ENCODE measurements around the gene CIRBP. TPM values are rescaled to one million over a fixed set of nuclear protein-coding genes. Genes with fewer than 3 reads are reported as not detected.

The CIRBP gene
- total RNA-seq, 1 donor from 2014 or later = 192 TPM

DNA sequence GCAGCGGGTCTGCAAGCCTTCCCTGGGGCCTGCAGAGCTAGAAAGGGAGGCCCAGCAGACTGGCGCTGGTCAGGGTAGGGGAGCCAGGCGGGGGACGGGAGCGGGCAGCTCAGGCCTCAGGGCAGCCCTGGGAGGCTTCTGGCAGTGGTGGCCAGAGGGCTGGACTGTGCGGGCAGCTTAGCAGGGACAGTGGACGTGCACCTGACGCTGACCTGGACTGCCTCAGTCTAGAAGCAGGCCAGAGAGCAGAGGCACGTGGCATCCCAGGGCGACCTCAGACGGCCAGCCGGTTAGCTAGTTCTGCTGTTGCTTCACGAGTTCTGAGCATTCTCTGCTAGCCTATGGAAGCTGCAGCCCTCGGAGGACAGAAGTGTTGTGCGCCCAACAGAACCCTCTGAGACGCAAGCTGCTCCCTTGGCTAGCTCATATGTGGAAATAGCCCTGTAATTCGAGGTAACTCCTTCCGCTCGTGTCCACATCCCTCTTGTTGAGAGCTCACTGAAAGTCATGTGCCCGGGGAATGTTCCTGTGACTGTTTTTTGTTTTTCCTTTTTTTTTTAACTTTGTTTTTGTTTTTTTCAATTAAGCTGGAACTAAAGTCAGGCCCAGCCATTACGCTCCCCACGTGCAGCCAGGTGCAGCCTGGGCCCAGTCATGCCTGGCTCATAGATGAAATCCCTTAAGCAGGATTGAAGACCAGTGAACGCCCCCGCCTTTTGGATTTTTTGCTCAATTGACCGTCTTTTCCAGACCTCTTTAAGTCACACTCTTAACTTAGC lies 4.3 kb downstream of the CIRBP start:
- Histone ChIP-seq H3K27ac (peak overlapping the region; percentile 98), H3K36me3 (peaks cover 0 to 58% of the 10 kb centered on the region in 2 donors), H3K27me3 (no peaks in the 10 kb centered on the region), H3K9me3 (no peaks in the 10 kb centered on the region), H3K4me1 (peaks cover 69% of the 10 kb centered on the region), H3K4me3 (no peak overlapping the region)
- TF ChIP-seq POLR2A (IDR thresholded peaks at IDR 0.05) (no peak), POLR2AphosphoS5 (IDR thresholded peaks at IDR 0.05; ENCODE audit: insufficient read depth in 1 of 2, low read depth in 1 of 2) (no peak), CTCF (IDR thresholded peaks at IDR 0.05) (no peak)
- DNase-seq (ENCODE audit: extremely low spot score in 2 of 2) = no peak
- intact Hi-C loops (cut with DNase I) = loop anchor here (10.0 kb wide), 2 partner anchors 111 to 171 kb away; partner anchors contain the start of gene NDUFS7

DNA sequence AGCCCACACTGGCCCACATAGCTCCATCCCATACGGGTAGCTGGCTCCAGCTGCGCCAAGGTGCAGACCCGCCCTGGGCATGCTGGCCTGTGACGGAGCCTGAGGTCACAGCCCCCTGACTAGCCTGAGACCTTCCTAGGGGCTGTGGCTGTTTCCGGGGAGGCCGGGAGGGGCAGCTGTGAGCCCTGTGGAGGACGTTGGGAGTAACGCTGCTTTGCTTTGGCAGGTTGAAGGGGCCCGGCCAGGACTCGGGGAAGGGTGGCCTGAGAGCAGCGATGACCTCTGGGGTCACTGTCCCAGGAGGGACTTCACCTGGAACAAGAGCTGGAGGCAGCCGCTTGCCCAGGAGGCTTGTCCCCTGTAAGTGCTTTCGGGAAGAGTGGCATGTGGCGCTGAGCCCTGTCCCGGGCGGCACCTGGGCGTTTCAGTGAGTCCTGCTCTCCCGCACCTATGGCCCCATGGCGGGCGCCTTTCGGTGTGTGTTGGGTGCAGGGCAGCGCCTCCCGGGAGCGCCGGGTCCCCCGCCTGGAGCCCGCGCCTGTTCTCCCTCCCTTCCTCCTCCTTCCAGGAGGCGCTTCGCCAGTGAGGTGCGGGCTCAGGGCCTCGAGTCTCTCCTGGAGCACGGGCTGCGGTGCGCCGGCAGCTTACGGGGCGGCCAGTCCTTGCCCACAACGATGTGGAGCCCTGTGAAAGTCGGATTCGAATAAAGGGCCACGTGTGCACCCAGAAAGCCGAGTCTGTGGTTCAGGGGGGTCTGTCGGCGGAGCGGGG lies 5.1 kb downstream of the CIRBP start:
- Histone ChIP-seq H3K27ac (peak overlapping the region; percentile 98), H3K27me3 (no peaks in the 10 kb centered on the region), H3K4me3 (peak overlapping the region; percentile 76 to 87), H3K36me3 (peaks cover 0 to 66% of the 10 kb centered on the region in 2 donors), H3K9me3 (no peaks in the 10 kb centered on the region), H3K4me1 (peaks cover 65% of the 10 kb centered on the region)
- no peak for TF ChIP-seq POLR2A (IDR thresholded peaks at IDR 0.05)
- TF ChIP-seq POLR2AphosphoS5 (IDR thresholded peaks at IDR 0.05; ENCODE audit: insufficient read depth in 1 of 2, low read depth in 1 of 2) = no peak
- TF ChIP-seq CTCF (IDR thresholded peaks at IDR 0.05) = no peak
- DNase-seq (ENCODE audit: extremely low spot score in 2 of 2) = peak in 1 of 2 donors; percentile 89
- intact Hi-C loops (cut with DNase I) = loop anchor here (10.0 kb wide), 2 partner anchors 111 to 171 kb away; partner anchors contain the start of gene NDUFS7

- H3K4me1 ChIP-seq = peaks cover 64% of the 10 kb centered on the region
- H3K27ac ChIP-seq = peak overlapping the region; percentile 98
- TF ChIP-seq POLR2AphosphoS5 (IDR thresholded peaks at IDR 0.05; ENCODE audit: insufficient read depth in 1 of 2, low read depth in 1 of 2) = no peak
- no peak for TF ChIP-seq CTCF (IDR thresholded peaks at IDR 0.05)
- no peak for TF ChIP-seq POLR2A (IDR thresholded peaks at IDR 0.05)
- H3K9me3 ChIP-seq = no peaks in the 10 kb centered on the region
- H3K36me3 ChIP-seq = peaks cover 0 to 68% of the 10 kb centered on the region in 2 donors
- H3K27me3 ChIP-seq = no peaks in the 10 kb centered on the region
- no peak for DNase-seq (ENCODE audit: extremely low spot score in 2 of 2)
- H3K4me3 ChIP-seq = peak overlapping the region; percentile 76 to 87
- intact Hi-C loops (cut with DNase I) = loop anchor here (10.0 kb wide), 2 partner anchors 110 to 170 kb away; partner anchors contain the start of gene NDUFS7
Measured at GRCh38 chr19:1274852-1275259, 5.7 kb downstream of the CIRBP start.

- peak in 1 of 2 donors; percentile 95 for DNase-seq (ENCODE audit: extremely low spot score in 2 of 2)
- intact Hi-C loops (cut with DNase I) = loop anchor here (10.0 kb wide), 2 partner anchors 109 to 169 kb away; partner anchors contain the start of gene NDUFS7
- peaks cover 58% of the 10 kb centered on the region for H3K4me1 ChIP-seq
- peak within 1 kb of the TSS; percentile 76 to 87 for H3K4me3 ChIP-seq
- H3K36me3 ChIP-seq = peaks cover 0 to 65% of the 10 kb centered on the region in 2 donors
- TF ChIP-seq CTCF (IDR thresholded peaks at IDR 0.05) (no peak), POLR2A (IDR thresholded peaks at IDR 0.05) (peak in 1 of 2 donors; percentile 33), POLR2AphosphoS5 (IDR thresholded peaks at IDR 0.05; ENCODE audit: insufficient read depth in 1 of 2, low read depth in 1 of 2) (peak; percentile 66 to 78)
- H3K9me3 ChIP-seq = no peaks in the 10 kb centered on the region
- no peaks in the 10 kb centered on the region for H3K27me3 ChIP-seq
- peak within 1 kb of the TSS; percentile 98 for H3K27ac ChIP-seq
Measured at GRCh38 chr19:1275260-1275975, 6.3 kb downstream of the CIRBP start, which contains the start of gene FAM174C. Gene FAM174C (plus strand): TSS chr19:1275530. CDS start chr19:1275550, 20 bp downstream.

Data from vagina (tissue), 2 donors.